ENCODE data around the gene ENO3.

Gene ENO3

GRCh38 chr17:4970273-4970672, 19.4 kb downstream of the ENO3 start:
- DNase-seq (ENCODE audit: low spot score), result no peak
- TF ChIP-seq CTCF (IDR thresholded peaks at IDR 0.05; ENCODE audit: extremely low read depth, missing control alignments), result no peak

- DNase-seq (ENCODE audit: low spot score), result no peak
- no peak for TF ChIP-seq CTCF (IDR thresholded peaks at IDR 0.05; ENCODE audit: extremely low read depth, missing control alignments)
These were observed 20.9 kb downstream of the ENO3 start for GRCh38 chr17:4971826-4972225.

- no peak for DNase-seq (ENCODE audit: low spot score)
- TF ChIP-seq CTCF (IDR thresholded peaks at IDR 0.05; ENCODE audit: extremely low read depth, missing control alignments), result no peak
These were observed 21.4 kb downstream of the ENO3 start for GRCh38 chr17:4972322-4972721.

- no peak for TF ChIP-seq CTCF (IDR thresholded peaks at IDR 0.05; ENCODE audit: extremely low read depth, missing control alignments)
- no peak for DNase-seq (ENCODE audit: low spot score)
These were observed 21.8 kb downstream of the ENO3 start for GRCh38 chr17:4972752-4973151.

- no peak for DNase-seq (ENCODE audit: low spot score)
- no peak for TF ChIP-seq CTCF (IDR thresholded peaks at IDR 0.05; ENCODE audit: extremely low read depth, missing control alignments)
These were observed 22.6 kb downstream of the ENO3 start for GRCh38 chr17:4973256-4974114.

- no peak for DNase-seq (ENCODE audit: low spot score)
- TF ChIP-seq CTCF (IDR thresholded peaks at IDR 0.05; ENCODE audit: extremely low read depth, missing control alignments), result no peak
These were observed 23.3 kb downstream of the ENO3 start for GRCh38 chr17:4974115-4974670.

GRCh38 chr17:4978726-4979125, 27.8 kb downstream of the ENO3 start:
- DNase-seq (ENCODE audit: low spot score), result no peak
- no peak for TF ChIP-seq CTCF (IDR thresholded peaks at IDR 0.05; ENCODE audit: extremely low read depth, missing control alignments)

Measured in GM20000 (cell line).